Lung (tissue), 12 donors: Measurements from ENCODE around the gene P2RX6. TPM values are rescaled to one million over a fixed set of nuclear protein-coding genes. Genes with fewer than 3 reads are reported as not detected.

ENCODE experiments used
- ATAC-seq: fragments of 200-7000 bp; cut with Tn5 transposase; one replicate; pipeline ENCODE4 v1.9.1; 2020; ENCODE audit warnings: moderate number of reproducible peaks; ENCODE audit not compliant: insufficient read depth, low FRiP score
- DNase-seq, 3 donors: peaks; one replicate each; pipeline ENCODE4 v3.0.0-alpha.2; 2013 to 2017
- H3K27ac ChIP-seq, 2 donors: one replicate each; pipeline ENCODE4 v1.5.1; 2013; ENCODE audit warnings: mild to moderate bottlenecking in 2 of 2, moderate library complexity in 2 of 2, control low read depth in 1 of 2, inconsistent platforms in 1 of 2, low read depth in 1 of 2, low read length in 1 of 2
- H3K27me3 ChIP-seq, 3 donors: one replicate each; pipeline ENCODE4 v1.5.1; 2013; ENCODE audit warnings: low read length in 2 of 3; ENCODE audit not compliant: control insufficient read depth in 3 of 3, insufficient read depth in 3 of 3
- H3K36me3 ChIP-seq, 4 donors: one replicate each; pipeline ENCODE4 v1.5.1; 2013; ENCODE audit warnings: low read length in 4 of 4, mild to moderate bottlenecking in 1 of 4, moderate library complexity in 1 of 4; ENCODE audit not compliant: control insufficient read depth in 4 of 4, insufficient read depth in 4 of 4
- H3K4me1 ChIP-seq, 5 donors: one replicate each; pipeline ENCODE4 v1.5.1; 2013; ENCODE audit warnings: low read length in 5 of 5, mild to moderate bottlenecking in 2 of 5, moderate library complexity in 1 of 5; ENCODE audit not compliant: control insufficient read depth in 5 of 5, insufficient read depth in 5 of 5
- H3K4me3 ChIP-seq: one replicate; pipeline ENCODE4 v1.5.1; 2013; ENCODE audit warnings: mild to moderate bottlenecking, control low read depth, moderate library complexity
- H3K9ac ChIP-seq, 2 donors: one replicate each; pipeline ENCODE4 v1.5.1; 2013; ENCODE audit warnings: low read length in 2 of 2, control low read depth in 1 of 2; ENCODE audit not compliant: insufficient read depth in 1 of 2
- H3K9me3 ChIP-seq, 4 donors: one replicate each; pipeline ENCODE4 v1.5.1; 2013; ENCODE audit warnings: low read length in 3 of 4, mild to moderate bottlenecking in 1 of 4, moderate library complexity in 1 of 4; ENCODE audit not compliant: control insufficient read depth in 4 of 4, insufficient read depth in 3 of 4
- CTCF ChIP-seq: IDR thresholded peaks from 2 replicates; pipeline ENCODE4 v1.5.1; 2012; ENCODE audit warnings: mild to moderate bottlenecking; ENCODE audit errors: control extremely low read depth, extremely low read depth
- WGBS, 2 donors: extraction: QIAGEN DNeasy Blood & Tissue Kit; methylation state at CpG; one replicate each; pipeline ENCODE4 v1.1.7; 2013; 5-methylcytosine and 5-hydroxymethylcytosine counted together
- polyA plus RNA-seq, 2 donors: library from polyadenylated mRNA; stranded (reverse); fragments of 200-250 nt; gene quantifications; one replicate each; pipeline ENCODE4 v1.2.1, GENCODE V29; 2013
- total RNA-seq, 2 donors: library from RNA; depleted of rRNA in 1 of 2; stranded (reverse); fragments of >200 nt in 1 of 2; gene quantifications; one replicate each; pipeline ENCODE4 v1.2.1, GENCODE V29; 2014 to 2021
- donor health status: control.
- donor health status: control.
- donor health status: Bipolar disorder and iron deficiency.
- donor health status: healthy.
- donor health status: DM: yes; HTN: yes; CAD: no.

Gene P2RX6
- total and polyA plus RNA-seq, 4 donors = 0.21 to 2.2 (median 0.93) TPM

DNA sequence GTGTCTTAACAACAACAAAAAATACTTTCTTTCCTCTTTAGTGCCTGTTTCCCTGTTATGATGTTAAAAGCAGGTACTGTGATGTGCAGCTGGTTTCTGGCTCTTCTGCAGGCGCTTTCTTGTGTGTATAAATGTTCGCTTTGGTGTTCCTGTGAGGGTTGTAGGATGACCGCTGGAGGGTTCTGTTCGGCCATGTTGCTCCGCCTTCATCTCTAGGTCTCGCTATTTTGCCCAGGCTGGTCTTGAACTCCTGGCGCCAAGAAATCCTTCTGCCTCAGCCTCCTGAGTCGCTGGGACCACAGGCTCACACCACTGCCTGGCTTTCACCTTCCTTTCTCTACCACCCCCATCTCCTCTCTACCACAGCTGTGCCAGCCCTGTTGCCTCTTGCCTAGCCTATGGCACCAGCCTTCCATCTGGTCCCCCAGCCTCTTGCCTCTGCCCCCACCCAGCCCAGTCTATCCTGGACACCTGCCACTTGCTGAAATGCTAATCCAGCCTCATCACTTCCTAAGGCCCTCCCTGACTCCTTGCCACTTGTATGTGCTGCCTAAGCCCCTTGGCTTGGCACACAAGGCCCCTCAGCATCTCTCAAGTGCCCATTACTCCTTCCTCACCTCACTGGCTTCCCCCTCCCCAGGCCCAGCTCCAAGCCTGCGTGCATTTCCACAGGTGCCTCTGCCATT lies 36.3 kb downstream of the P2RX6 start:
- Histone ChIP-seq H3K27me3 (peaks cover 0 to 3% (median 0%) of the 10 kb centered on the region in 3 donors), H3K36me3 (no peaks in the 10 kb centered on the region), H3K27ac (no peak overlapping the region), H3K4me3 (no peak overlapping the region), H3K9me3 (peaks cover 0 to 1% (median 0%) of the 10 kb centered on the region in 4 donors), H3K9ac (no peak overlapping the region), H3K4me1 (peaks cover 0 to under 1% (median 0%) of the 10 kb centered on the region in 5 donors)
- 84 to 88% methylated on average over 9 of the region's 9 CpGs for whole genome bisulfite sequencing, 2 donors
- no peak for DNase-seq
- TF ChIP-seq CTCF = no peak
- ATAC-seq = no peak

- no peak overlapping the region for H3K4me3 ChIP-seq
- H3K27ac ChIP-seq = no peak overlapping the region
- ATAC-seq = no peak
- no peaks in the 10 kb centered on the region for H3K4me1 ChIP-seq
- H3K36me3 ChIP-seq = no peaks in the 10 kb centered on the region
- H3K9ac ChIP-seq = no peak overlapping the region
- DNase-seq = no peak
- WGBS, 2 donors = 66 to 81% methylated on average over 8 of the region's 8 CpGs
- no peak for TF ChIP-seq CTCF
- peaks cover 0 to 3% (median 0%) of the 10 kb centered on the region in 3 donors for H3K27me3 ChIP-seq
- peaks cover 0 to 1% (median 0%) of the 10 kb centered on the region in 4 donors for H3K9me3 ChIP-seq
Measured at GRCh38 chr22:21051831-21052400, 37.0 kb downstream of the P2RX6 start.

GRCh38 chr22:21052715-21053459 lies 37.9 kb downstream of the P2RX6 start:
- WGBS, 2 donors = 78 to 89% methylated on average over 8 of the region's 8 CpGs
- H3K36me3 ChIP-seq = no peaks in the 10 kb centered on the region
- DNase-seq (no peak), ATAC-seq (no peak)
- no peak overlapping the region for H3K4me3 ChIP-seq
- no peaks in the 10 kb centered on the region for H3K9me3 ChIP-seq
- H3K9ac ChIP-seq = no peak overlapping the region
- H3K4me1 ChIP-seq = no peaks in the 10 kb centered on the region
- peaks cover 0 to 3% (median 0%) of the 10 kb centered on the region in 3 donors for H3K27me3 ChIP-seq
- no peak for TF ChIP-seq CTCF
- no peak overlapping the region for H3K27ac ChIP-seq
